PFSK-1 (cell line): Measurements from ENCODE around the gene OSBP.

ENCODE experiments used
- POLR2AphosphoS5 ChIP-seq: IDR thresholded peaks from 2 replicates; pipeline ENCODE4 v1.6.1; 2012; ENCODE audit warnings: low read depth, mild to moderate bottlenecking, control low read depth, low read length, moderate library complexity
- REST ChIP-seq, 2 experiments: IDR thresholded peaks; 2 replicates each; pipeline versions ENCODE4 v1.6.1 to v1.8.0; 2011 to 2012; ENCODE audit warnings: low read depth in 2 of 2, low read length in 2 of 2, control low read depth in 1 of 2, inconsistent platforms in 1 of 2, mild to moderate bottlenecking in 1 of 2, moderate library complexity in 1 of 2; ENCODE audit not compliant: insufficient read depth in 1 of 2
- SIN3A ChIP-seq: IDR thresholded peaks from 2 replicates; pipeline ENCODE4 v1.6.1; 2012; ENCODE audit warnings: mild to moderate bottlenecking, low read length, moderate library complexity, borderline replicate concordance; ENCODE audit not compliant: insufficient read depth
- TAF1 ChIP-seq: IDR thresholded peaks from 2 replicates; pipeline ENCODE4 v1.6.1; 2012; ENCODE audit warnings: low read length, control low read depth, borderline replicate concordance; ENCODE audit not compliant: insufficient read depth

- no peak for TF ChIP-seq POLR2AphosphoS5
- TF ChIP-seq TAF1, result no peak
- no peak for TF ChIP-seq REST (IDR thresholded peaks at IDR 0.05; ENCODE audit: insufficient read depth in 1 of 2, low read depth in 2 of 2, low read length in 2 of 2)
- TF ChIP-seq SIN3A, result no peak
Measured at GRCh38 chr11:59574932-59575502, 40.6 kb downstream of the OSBP start.
